Naive B cell (primary cell): ENCODE measurements around the gene EHD4. TPM values are rescaled to one million over a fixed set of nuclear protein-coding genes. Genes with fewer than 3 reads are reported as not detected.

Source experiments
- ATAC-seq, 2 donors: fragments of 150-1000 bp; cut with Tn5 transposase; 2 replicates each; pipeline ENCODE4 v1.10.0; 2021; ENCODE audit warnings: low read depth in 2 of 2, mild to moderate bottlenecking in 2 of 2, moderate library complexity in 2 of 2
- DNase-seq: peaks from one replicate; pipeline ENCODE4 v3.0.0; 2022
- H3K27ac Mint-ChIP-seq, 6 donors: one replicate each; pipeline ENCODE4 v1.8.0; 2020 to 2022; ENCODE audit warnings: mild to moderate bottlenecking in 6 of 6, mixed read lengths in 6 of 6, moderate library complexity in 5 of 6, inconsistent platforms in 2 of 6
- H3K27me3 Mint-ChIP-seq, 3 donors: one replicate each; pipeline ENCODE4 v1.8.0; 2021 to 2022; ENCODE audit warnings: mixed read lengths in 3 of 3, mild to moderate bottlenecking in 1 of 3
- H3K36me3 Mint-ChIP-seq, 2 donors: one replicate each; pipeline ENCODE4 v1.8.0; 2020 to 2022; ENCODE audit warnings: mixed read lengths in 2 of 2, inconsistent platforms in 1 of 2, mild to moderate bottlenecking in 1 of 2
- H3K4me1 Mint-ChIP-seq, 3 donors: one replicate each; pipeline ENCODE4 v1.8.0; 2020 to 2022; ENCODE audit warnings: mixed read lengths in 3 of 3, inconsistent platforms in 1 of 3, mild to moderate bottlenecking in 1 of 3, moderate library complexity in 1 of 3
- H3K4me3 Mint-ChIP-seq, 8 donors: one replicate each; pipeline ENCODE4 v1.8.0; 2020 to 2022; ENCODE audit warnings: mild to moderate bottlenecking in 8 of 8, mixed read lengths in 8 of 8, moderate library complexity in 8 of 8, inconsistent platforms in 2 of 8
- H3K9me3 Mint-ChIP-seq, 7 donors: one replicate each; pipeline ENCODE4 v1.8.0; 2020 to 2022; ENCODE audit warnings: mixed read lengths in 7 of 7, mild to moderate bottlenecking in 5 of 7, inconsistent platforms in 2 of 7, moderate library complexity in 1 of 7
- polyA plus RNA-seq, 6 donors: library from polyadenylated mRNA; unstranded; fragments of 300-500 nt; fragmentation: Illumina TruSeq; gene quantifications; one replicate each; pipeline ENCODE4 v1.2.3, GENCODE V29; 2021; ENCODE audit warnings: low read depth in 6 of 6

The EHD4 gene
- 1 to 10 TPM; 4.1 to 9.2 (median 6.9) TPM for polyA plus RNA-seq

DNA sequence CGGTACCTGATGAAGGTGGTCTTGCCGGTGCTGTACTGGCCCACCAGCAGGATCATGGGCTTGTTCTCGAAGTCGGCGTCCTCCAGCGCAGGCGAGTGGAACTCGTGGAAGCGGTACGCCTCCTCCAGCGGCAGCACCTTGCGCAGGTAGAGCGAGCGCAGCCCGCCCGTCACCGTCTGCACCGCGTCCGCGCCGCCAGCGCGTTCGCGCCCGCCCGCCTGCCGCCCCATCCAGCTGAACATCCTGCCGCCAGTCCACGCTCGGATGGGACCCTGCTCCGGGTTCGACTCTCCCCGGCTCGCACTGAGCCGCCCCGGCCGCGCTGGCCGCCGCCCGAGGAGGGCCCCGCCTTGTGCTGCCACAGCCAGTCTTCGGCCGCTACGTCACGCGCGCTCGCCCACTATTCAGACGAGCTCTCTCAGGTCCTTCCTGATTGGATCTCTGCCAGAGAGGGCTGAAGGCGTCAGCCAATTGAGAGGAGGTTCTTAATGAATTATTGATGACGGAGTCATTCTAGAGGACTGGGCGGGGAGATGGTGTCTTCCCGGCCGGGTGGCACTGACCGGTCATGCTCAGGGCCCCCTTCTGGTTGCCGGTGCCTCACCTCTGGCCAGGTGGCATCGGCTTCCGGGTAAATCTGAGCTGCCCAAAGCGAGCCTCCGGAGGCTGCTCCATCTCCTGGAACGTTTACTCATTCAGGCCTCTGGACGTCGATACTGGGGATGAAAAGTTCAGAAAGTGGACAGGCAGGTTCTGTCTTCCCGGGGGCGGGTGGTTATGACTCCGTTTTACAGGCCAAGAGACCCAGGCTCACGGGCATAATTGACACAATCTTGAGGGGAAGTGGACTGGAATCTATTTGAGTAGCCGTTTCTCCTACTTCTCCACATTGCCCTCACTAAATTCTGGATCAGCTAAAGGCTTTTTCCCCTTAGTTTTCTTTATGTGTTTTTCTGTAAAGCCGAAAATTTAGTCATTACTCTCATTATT, at the start of gene EHD4:
Gene EHD4 (minus strand): TSS at position 305 of the 990 bp plus-strand sequence. CDS start 63 bp downstream, at position 242.
- H3K9me3 Mint-ChIP-seq: no peaks in the 10 kb centered on the region
- H3K4me1 Mint-ChIP-seq: peaks cover 40 to 52% (median 47%) of the 10 kb centered on the region in 3 donors
- ATAC-seq: peak; percentile 79 to 83
- H3K4me3 Mint-ChIP-seq: peak within 1 kb of the TSS; percentile 88 to 97 (median 96)
- H3K36me3 Mint-ChIP-seq: no peaks in the 10 kb centered on the region
- DNase-seq: peak; percentile 94
- peaks cover 5 to 29% (median 19%) of the 10 kb centered on the region in 3 donors for H3K27me3 Mint-ChIP-seq
- H3K27ac Mint-ChIP-seq: peak within 1 kb of the TSS; percentile 89 to 99 (median 96)

DNA sequence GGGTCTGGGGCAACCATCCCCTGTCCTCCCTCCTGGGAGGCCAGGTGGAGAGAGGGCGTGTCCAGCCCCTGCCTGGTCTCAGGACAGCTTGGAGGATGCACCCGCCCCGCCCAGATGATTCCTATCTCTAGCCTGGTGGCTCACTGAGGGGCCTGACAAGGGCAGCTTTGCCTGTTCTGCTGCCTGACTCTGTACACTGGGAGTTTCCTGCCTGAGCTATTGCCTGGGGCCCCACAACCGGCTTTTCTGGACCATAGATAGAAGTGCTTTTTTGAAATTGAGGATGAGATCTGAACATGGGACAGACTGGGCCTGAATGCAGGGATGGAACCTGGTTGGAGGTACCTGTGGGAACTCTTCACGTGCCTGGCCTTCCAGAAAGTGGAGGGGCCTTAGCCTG, 49.2 kb upstream of the EHD4 start:
- DNase-seq: no peak
- Mint-ChIP-seq H3K27ac (no peak overlapping the region), H3K4me1 (no peaks in the 10 kb centered on the region), H3K4me3 (no peak overlapping the region), H3K27me3 (peaks cover 15 to 18% (median 15%) of the 10 kb centered on the region in 3 donors), H3K36me3 (no peaks in the 10 kb centered on the region), H3K9me3 (no peaks in the 10 kb centered on the region)
- ATAC-seq: no peak

DNA sequence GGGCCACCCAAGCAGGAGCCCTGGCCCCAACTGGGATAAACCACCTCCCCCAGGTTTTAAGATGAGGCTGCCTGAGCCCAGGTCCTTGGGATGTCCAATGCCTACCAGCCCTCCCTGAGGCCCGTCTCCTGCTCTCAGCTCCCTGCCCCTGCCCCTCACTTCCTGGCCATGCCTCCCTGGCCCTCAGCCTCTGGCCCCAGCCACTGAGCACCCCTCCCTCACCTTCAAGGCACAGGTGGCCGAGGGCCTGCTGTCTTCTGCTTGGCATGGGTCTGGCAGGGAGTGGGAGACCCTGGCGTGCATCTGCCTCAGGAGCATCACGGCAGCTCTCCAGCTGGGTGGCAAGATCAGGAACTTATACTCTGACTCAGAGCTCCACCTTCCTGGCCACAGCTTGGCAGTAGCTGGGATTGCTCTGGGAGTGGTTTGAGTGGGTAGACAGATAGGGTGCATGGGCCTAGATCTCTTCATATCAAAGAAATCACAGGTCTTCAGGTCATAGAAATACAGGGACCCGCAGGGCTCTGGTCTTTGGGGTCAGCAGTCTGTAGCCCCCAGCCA, 48.4 kb upstream of the EHD4 start, which contains the start of gene PLA2G4E:
Gene PLA2G4E (minus strand): TSS at position 330 of the 561 bp plus-strand sequence. CDS start 12 bp downstream, at position 318.
- Mint-ChIP-seq H3K9me3 (no peaks in the 10 kb centered on the region), H3K4me1 (no peaks in the 10 kb centered on the region), H3K27me3 (peaks cover 9 to 19% (median 14%) of the 10 kb centered on the region in 3 donors), H3K36me3 (no peaks in the 10 kb centered on the region), H3K4me3 (no peak within 1 kb of the TSS), H3K27ac (no peak within 1 kb of the TSS)
- DNase-seq (no peak), ATAC-seq (no peak)

DNA sequence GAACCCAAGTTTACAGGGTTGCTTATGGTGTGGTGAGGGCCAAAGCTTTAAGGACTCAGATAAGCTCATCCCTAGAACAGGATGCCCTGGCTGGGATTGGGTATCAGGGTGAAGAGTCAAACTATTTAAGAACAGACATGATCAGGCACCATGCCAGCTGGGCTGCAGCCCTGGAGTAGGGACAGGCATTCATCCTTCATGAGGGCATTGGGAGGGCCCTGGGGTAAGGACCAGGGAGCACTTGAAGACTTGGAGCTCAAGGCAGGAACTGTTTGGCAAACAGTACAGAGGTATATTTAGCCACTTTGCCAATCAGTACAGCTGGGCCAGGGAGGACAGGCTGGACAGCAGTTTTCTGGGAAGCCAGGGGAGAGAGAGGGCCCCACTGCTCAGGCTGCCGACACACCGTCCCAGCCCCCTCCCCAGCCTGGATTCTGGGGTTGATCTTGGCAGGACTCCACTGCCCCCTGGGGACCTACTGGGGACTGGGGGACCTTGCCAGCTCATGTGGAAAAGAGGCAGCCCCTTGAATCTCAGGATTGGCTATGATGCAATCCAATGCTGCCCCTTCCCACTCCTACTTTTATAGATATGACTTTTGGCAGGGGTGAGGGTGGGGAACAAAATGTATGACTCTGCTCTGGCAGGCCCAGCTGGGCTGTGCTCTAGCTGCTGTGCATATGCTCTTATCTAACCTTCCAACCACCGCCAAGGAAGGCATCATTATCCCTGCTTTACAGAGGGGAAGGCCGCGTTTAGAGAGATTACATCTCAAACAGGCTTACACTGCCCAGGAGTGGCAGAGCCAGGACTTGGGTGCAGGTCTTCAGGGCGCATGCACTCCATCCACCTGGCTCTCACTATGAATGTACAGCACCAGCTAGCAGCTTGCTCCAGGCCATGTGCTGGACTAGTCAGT, 46.2 kb upstream of the EHD4 start:
- DNase-seq (no peak), ATAC-seq (no peak)
- Mint-ChIP-seq H3K4me3 (no peak overlapping the region), H3K4me1 (no peaks in the 10 kb centered on the region), H3K27ac (no peak overlapping the region), H3K27me3 (peaks cover 14 to 28% (median 20%) of the 10 kb centered on the region in 3 donors), H3K9me3 (no peaks in the 10 kb centered on the region), H3K36me3 (no peaks in the 10 kb centered on the region)

DNA sequence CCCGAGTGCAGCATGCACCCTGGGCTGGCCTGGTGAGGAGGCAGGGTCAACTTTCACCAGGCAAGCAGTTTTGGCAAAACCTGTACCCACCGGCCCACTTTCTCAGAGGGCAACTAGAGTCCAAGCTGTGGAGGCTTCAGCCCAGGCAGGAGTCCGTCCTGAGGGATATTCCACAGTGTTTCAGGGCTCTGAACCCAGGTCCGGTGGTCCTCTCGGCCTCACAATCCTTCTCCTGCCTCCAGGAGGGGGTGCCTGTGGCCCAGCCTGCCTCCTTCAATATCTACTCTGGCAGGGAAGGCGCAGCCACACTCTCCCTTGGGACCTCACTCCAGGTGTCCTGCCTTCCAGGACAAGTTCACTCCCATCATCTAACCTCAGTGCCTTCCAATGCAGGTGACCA, 44.6 kb upstream of the EHD4 start:
- H3K4me1 Mint-ChIP-seq: peaks cover 0 to 2% (median 0%) of the 10 kb centered on the region in 3 donors
- no peaks in the 10 kb centered on the region for H3K9me3 Mint-ChIP-seq
- H3K27ac Mint-ChIP-seq: peak overlapping the region in 1 of 6 donors; percentile 82
- no peak for ATAC-seq
- H3K4me3 Mint-ChIP-seq: no peak overlapping the region
- no peak for DNase-seq
- H3K27me3 Mint-ChIP-seq: peaks cover 9 to 28% (median 20%) of the 10 kb centered on the region in 3 donors
- H3K36me3 Mint-ChIP-seq: no peaks in the 10 kb centered on the region

DNA sequence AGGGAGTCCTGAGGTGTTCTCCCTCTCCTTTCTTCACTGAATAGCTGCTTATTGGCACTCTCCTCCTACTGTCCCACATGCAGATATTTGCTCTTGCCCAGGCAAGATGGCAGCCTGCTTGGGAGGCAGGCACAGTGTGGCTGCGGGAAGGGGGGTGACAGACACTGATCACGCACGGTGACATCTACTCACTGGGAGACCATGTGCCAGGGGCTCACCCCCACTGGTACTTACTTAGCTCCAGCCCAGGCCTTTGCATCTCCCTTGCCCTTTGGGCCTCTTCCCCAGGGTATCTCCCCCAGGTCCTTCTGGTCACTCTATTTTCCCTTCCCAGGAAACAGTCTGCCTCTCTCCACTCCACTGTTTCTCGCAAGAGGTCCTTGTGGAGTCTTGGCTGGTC, 42.0 kb upstream of the EHD4 start:
- Mint-ChIP-seq H3K4me3 (no peak overlapping the region), H3K4me1 (peaks cover 0 to 5% (median 4%) of the 10 kb centered on the region in 3 donors), H3K9me3 (no peaks in the 10 kb centered on the region), H3K36me3 (no peaks in the 10 kb centered on the region), H3K27me3 (peaks cover 9 to 28% (median 15%) of the 10 kb centered on the region in 3 donors), H3K27ac (no peak overlapping the region)
- DNase-seq (no peak), ATAC-seq (no peak)

DNA sequence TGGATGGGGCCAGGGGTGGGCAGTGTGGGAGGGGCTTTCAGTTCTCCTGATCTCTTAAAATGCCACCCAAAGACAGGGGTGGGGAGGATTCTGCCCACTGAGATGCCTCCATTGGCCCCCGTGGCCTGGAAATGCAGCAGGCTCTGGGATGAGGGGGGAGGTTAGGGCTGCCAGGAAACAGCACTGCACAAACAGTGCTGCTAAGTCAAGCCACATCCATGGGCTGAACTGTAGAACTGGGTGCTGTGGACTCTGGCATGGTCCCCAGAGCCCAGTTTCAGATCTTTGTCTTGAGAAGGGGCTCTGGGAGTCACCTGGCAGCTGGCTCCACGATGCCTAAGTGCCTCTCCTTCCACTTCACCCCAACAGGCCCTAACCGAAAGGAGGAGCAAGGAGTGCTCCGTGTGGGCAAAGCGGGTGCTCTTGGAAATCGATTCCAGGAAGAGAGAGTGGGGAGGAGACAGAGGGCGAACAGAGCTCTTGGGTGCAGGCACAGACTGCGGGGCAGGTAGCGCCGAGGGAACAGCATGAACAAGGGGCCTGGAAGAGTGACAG, 40.6 kb upstream of the EHD4 start:
- H3K9me3 Mint-ChIP-seq: no peaks in the 10 kb centered on the region
- H3K27me3 Mint-ChIP-seq: peaks cover 7 to 27% (median 15%) of the 10 kb centered on the region in 3 donors
- H3K4me1 Mint-ChIP-seq: peaks cover 0 to 5% (median 4%) of the 10 kb centered on the region in 3 donors
- peak overlapping the region in 1 of 6 donors; percentile 83 for H3K27ac Mint-ChIP-seq
- no peak overlapping the region for H3K4me3 Mint-ChIP-seq
- DNase-seq: no peak
- H3K36me3 Mint-ChIP-seq: no peaks in the 10 kb centered on the region
- ATAC-seq: no peak

DNA sequence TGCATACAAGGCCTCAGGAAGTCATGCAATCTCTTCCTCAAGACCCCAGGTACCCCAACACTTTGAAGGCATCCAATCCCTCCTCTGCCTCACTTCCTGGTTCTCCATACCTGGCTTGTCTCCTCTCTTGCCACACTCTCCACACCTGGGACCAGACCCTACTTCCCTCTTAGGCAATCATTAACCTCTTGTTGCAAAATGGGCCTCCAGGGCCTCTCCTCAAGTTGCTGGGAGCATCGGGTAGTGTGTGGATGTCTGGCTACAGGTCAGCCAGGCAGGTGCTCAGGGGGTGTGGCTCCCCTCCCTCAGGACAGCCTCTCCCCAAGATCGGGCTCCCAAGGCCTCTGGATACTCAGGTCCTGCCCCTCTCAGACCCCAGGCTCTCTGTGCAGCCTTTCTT, 39.9 kb upstream of the EHD4 start:
- peak overlapping the region in 1 of 8 donors; percentile 56 for H3K4me3 Mint-ChIP-seq
- peaks cover 0 to 3% (median 0%) of the 10 kb centered on the region in 7 donors for H3K9me3 Mint-ChIP-seq
- peaks cover 0 to 2% of the 10 kb centered on the region in 2 donors for H3K36me3 Mint-ChIP-seq
- H3K4me1 Mint-ChIP-seq: peaks cover 0 to 5% (median 4%) of the 10 kb centered on the region in 3 donors
- no peak for DNase-seq
- no peak overlapping the region for H3K27ac Mint-ChIP-seq
- no peak for ATAC-seq
- peaks cover 0 to 19% (median 14%) of the 10 kb centered on the region in 3 donors for H3K27me3 Mint-ChIP-seq

DNA sequence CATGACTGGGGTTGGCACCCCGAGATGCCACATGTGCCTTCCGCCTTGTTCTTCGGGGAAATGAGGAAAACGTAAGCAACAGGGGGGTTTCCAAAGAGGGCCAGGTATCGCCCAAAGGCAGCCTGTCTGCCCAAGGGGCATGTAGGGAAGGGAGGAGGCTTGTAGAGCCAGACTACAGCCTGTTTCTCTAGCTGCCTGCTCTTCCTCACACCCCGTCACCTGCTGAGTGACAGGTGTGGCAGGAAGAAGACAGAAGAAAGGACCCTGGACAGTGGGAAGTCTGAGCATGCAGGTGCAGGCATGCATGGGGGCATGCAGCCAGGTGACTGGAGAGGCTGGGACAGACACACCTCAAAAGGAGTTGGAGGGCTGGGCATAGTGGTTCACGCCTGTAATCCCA, 38.7 kb upstream of the EHD4 start:
- H3K36me3 Mint-ChIP-seq: peaks cover 0 to 5% of the 10 kb centered on the region in 2 donors
- peaks cover 0 to 5% (median 4%) of the 10 kb centered on the region in 3 donors for H3K4me1 Mint-ChIP-seq
- H3K27ac Mint-ChIP-seq: peak overlapping the region in 2 of 6 donors; percentile 31 to 39
- H3K4me3 Mint-ChIP-seq: no peak overlapping the region
- peaks cover 0 to 11% (median 10%) of the 10 kb centered on the region in 3 donors for H3K27me3 Mint-ChIP-seq
- ATAC-seq: no peak
- H3K9me3 Mint-ChIP-seq: peaks cover 0 to 5% (median 0%) of the 10 kb centered on the region in 7 donors
- DNase-seq: no peak

DNA sequence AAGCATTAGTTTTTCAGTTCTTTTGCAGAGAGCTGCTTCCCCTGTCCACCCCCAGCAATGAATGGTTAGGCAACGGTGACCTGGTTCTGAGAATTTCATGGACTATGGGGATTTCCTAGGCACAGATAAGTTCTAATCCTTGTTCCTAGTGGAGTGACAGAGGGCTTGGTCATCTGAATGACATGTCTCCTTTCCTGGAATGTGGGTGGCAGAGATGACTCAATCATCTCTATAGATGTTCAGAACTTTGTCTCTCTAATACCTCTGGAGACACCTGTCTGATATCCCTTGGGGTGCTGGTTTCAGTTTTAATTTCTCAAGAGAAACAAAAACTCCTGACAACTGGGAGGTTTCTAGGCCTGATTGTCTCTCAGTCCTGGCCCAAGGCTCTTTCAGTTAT, 38.1 kb upstream of the EHD4 start:
- ATAC-seq (no peak), DNase-seq (no peak)
- H3K4me1 Mint-ChIP-seq: peaks cover 0 to 5% (median 4%) of the 10 kb centered on the region in 3 donors
- peak overlapping the region in 1 of 6 donors; percentile 39 for H3K27ac Mint-ChIP-seq
- H3K27me3 Mint-ChIP-seq: peaks cover 0 to 17% (median 6%) of the 10 kb centered on the region in 3 donors
- no peak overlapping the region for H3K4me3 Mint-ChIP-seq
- H3K9me3 Mint-ChIP-seq: peaks cover 0 to 5% (median 0%) of the 10 kb centered on the region in 7 donors
- H3K36me3 Mint-ChIP-seq: peaks cover 0 to 5% of the 10 kb centered on the region in 2 donors

DNA sequence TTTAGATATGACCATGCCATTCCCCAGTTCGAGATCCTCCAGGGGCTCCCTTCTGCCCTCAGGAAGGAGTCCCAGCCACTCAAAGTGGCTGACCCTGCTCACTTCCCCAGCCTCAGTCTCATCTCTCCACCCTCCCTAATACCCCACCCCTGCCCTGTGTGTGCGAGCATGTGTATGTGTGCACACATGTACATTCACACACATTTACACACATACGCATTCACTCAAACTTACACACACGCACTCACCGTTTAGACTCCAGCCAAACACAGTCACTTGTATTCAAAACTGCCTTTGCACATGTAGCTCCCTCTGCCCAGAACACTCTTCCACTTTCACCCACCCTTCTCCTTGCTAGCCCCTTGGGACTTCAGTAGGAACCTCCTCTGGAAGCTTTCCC, 37.1 kb upstream of the EHD4 start:
- peaks cover 0 to 5% (median 4%) of the 10 kb centered on the region in 3 donors for H3K4me1 Mint-ChIP-seq
- DNase-seq (no peak), ATAC-seq (no peak)
- peaks cover 0 to 9% (median under 1%) of the 10 kb centered on the region in 3 donors for H3K27me3 Mint-ChIP-seq
- no peak overlapping the region for H3K27ac Mint-ChIP-seq
- no peak overlapping the region for H3K4me3 Mint-ChIP-seq
- H3K36me3 Mint-ChIP-seq: peaks cover 0 to 5% of the 10 kb centered on the region in 2 donors
- H3K9me3 Mint-ChIP-seq: peaks cover 0 to 5% (median 0%) of the 10 kb centered on the region in 7 donors

DNA sequence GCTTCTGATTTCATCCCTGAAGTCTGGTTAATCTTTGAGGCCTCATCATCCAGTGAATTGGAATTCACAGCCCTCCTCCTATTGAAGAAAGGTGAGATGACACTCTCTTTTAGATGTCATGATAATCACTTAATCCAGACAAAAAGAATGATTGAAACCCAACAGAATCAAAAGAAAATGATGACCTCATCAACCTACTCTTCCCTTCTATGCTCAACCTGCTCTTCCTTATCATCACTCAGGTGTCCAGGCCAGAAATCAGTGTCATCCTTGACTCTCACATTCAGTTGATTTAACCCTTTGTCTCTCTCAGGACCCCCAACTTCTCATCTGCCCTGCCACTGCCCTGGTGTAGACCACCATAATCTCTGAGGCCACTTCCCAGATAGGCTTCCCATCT, 36.7 kb upstream of the EHD4 start:
- no peak for ATAC-seq
- Mint-ChIP-seq H3K27me3 (peaks cover 0 to 7% (median 5%) of the 10 kb centered on the region in 3 donors), H3K9me3 (peaks cover 0 to 5% (median 0%) of the 10 kb centered on the region in 7 donors), H3K4me3 (no peak overlapping the region), H3K4me1 (peaks cover 0 to 5% (median 4%) of the 10 kb centered on the region in 3 donors), H3K27ac (peak overlapping the region in 1 of 6 donors; percentile 67), H3K36me3 (peaks cover 0 to 5% of the 10 kb centered on the region in 2 donors)
- no peak for DNase-seq
